Fibroblast of lung (primary cell): ENCODE measurements around the gene FALEC. TPM values are rescaled to one million over a fixed set of nuclear protein-coding genes. Genes with fewer than 3 reads are reported as not detected.

Experiments
- DNase-seq, 2 donors: peaks; one replicate each; pipeline versions ENCODE4 v3.0.0 to v3.0.0-alpha.2; 2010; ENCODE audit warnings: low read depth in 2 of 2
- H2AFZ ChIP-seq: 2 replicates; pipeline ENCODE4 v1.5.1; 2012; ENCODE audit warnings: low read length, control low read depth, inconsistent platforms
- H3K27ac ChIP-seq: 2 replicates; pipeline ENCODE4 v1.5.1; 2011; ENCODE audit warnings: low read length, control low read depth; ENCODE audit not compliant: insufficient read depth
- H3K27me3 ChIP-seq: 2 replicates; pipeline ENCODE4 v1.5.1; 2011; ENCODE audit warnings: mild to moderate bottlenecking, low read length; ENCODE audit not compliant: control insufficient read depth, insufficient read depth
- H3K36me3 ChIP-seq: 2 replicates; pipeline ENCODE4 v1.5.1; 2011; ENCODE audit warnings: low read length; ENCODE audit not compliant: control insufficient read depth, insufficient read depth
- H3K4me1 ChIP-seq: 2 replicates; pipeline ENCODE4 v1.5.1; 2011; ENCODE audit warnings: low read length; ENCODE audit not compliant: control insufficient read depth, insufficient read depth; ENCODE audit errors: extremely low read depth
- H3K4me2 ChIP-seq: 2 replicates; pipeline ENCODE4 v1.5.1; 2011; ENCODE audit warnings: low read length, control low read depth; ENCODE audit not compliant: insufficient read depth; ENCODE audit errors: extremely low read depth
- H3K4me3 ChIP-seq, 4 experiments: fragments of 200-600 bp in 1 of 4; sonication (generic) in 1 of 4; replicated peaks in 1 of 4; 2 replicates each; pipeline ENCODE4 v1.5.1; 2011 to 2016; ENCODE audit warnings: low read length in 4 of 4, low read depth in 3 of 4, mild to moderate bottlenecking in 3 of 4, control low read depth in 2 of 4, inconsistent platforms in 1 of 4, mixed read lengths in 1 of 4; ENCODE audit not compliant: insufficient read depth in 1 of 4; ENCODE audit errors: control extremely low read depth in 1 of 4
- H3K79me2 ChIP-seq: 2 replicates; pipeline ENCODE4 v1.5.1; 2012; ENCODE audit warnings: mild to moderate bottlenecking, low read length, inconsistent platforms; ENCODE audit not compliant: control insufficient read depth, insufficient read depth
- H3K9ac ChIP-seq: 2 replicates; pipeline ENCODE4 v1.5.1; 2011; ENCODE audit warnings: mild to moderate bottlenecking, low read length, control low read depth; ENCODE audit not compliant: insufficient read depth
- H3K9me3 ChIP-seq: 2 replicates; pipeline ENCODE4 v1.5.1; 2012; ENCODE audit warnings: low read depth, low read length; ENCODE audit not compliant: control insufficient read depth, insufficient read depth
- H4K20me1 ChIP-seq: 2 replicates; pipeline ENCODE4 v1.5.1; 2011; ENCODE audit warnings: low read length; ENCODE audit not compliant: control insufficient read depth, insufficient read depth; ENCODE audit errors: extremely low read depth
- CTCF ChIP-seq, 2 donors: IDR thresholded peaks in 1 of 2; conservative IDR thresholded peaks in 1 of 2; 1 replicate in 1 of 2; 2 replicates in 1 of 2; pipeline ENCODE4 v1.5.1; 2011 to 2012; ENCODE audit warnings: low read length in 2 of 2, control low read depth in 1 of 2, inconsistent platforms in 1 of 2, low read depth in 1 of 2, mild to moderate bottlenecking in 1 of 2
- EZH2 ChIP-seq: IDR thresholded peaks from 2 replicates; pipeline ENCODE4 v1.5.1; 2012; ENCODE audit warnings: low read length, control low read depth, mild to moderate bottlenecking; ENCODE audit errors: missing control alignments
- polyA plus RNA-seq, 2 donors: library from polyadenylated mRNA; depleted of rRNA in 1 of 2; stranded (reverse) in 1 of 2; unstranded in 1 of 2; fragments of >200 nt; gene quantifications; 2 replicates each; pipeline ENCODE4 v1.2.1, GENCODE V29; 2011 to 2012; ENCODE audit warnings: missing spikeins in 1 of 2
- total RNA-seq: library from RNA; depleted of rRNA; stranded (reverse); fragments of >200 nt; gene quantifications from 2 replicates; pipeline ENCODE4 v1.2.1, GENCODE V29; 2014

FALEC gene
- total and polyA plus RNA-seq, 2 donors (not counting 1 experiment from before 2014, with no cell fraction given), result 0.83 TPM; not detected in 1

DNA sequence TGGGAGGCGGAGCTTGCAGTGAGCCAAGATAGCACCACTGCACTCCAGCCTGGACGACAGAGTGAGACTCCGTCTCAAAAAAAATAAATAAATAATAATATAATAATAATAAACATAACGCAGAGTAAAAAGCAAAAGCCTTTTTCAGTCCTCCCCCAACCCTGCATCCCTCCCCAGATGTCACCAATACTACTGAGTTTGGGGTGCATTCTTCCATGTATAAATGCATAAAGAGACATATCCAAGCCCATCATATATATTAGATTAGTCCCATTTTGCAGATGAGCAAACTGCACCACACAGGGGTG, 32.7 kb downstream of the FALEC start:
- H3K4me1 ChIP-seq, result peaks cover 14% of the 10 kb centered on the region
- no peak overlapping the region for H2AFZ ChIP-seq
- H3K4me2 ChIP-seq, result peak overlapping the region; percentile 86
- TF ChIP-seq CTCF (conservative IDR thresholded peaks at IDR 0.05 in 1 of 2, IDR thresholded peaks at IDR 0.05 in 1 of 2; ENCODE audit: low read depth in 1 of 2, low read length in 2 of 2) (no peak), EZH2 (no peak)
- peak overlapping the region; percentile 49 to 70 (median 56) for H3K4me3 ChIP-seq
- H3K27me3 ChIP-seq, result no peaks in the 10 kb centered on the region
- no peak overlapping the region for H3K9ac ChIP-seq
- H3K9me3 ChIP-seq, result no peaks in the 10 kb centered on the region
- DNase-seq, result no peak
- H3K27ac ChIP-seq, result peak overlapping the region; percentile 74
- no peaks in the 10 kb centered on the region for H3K36me3 ChIP-seq
- no peaks in the 10 kb centered on the region for H3K79me2 ChIP-seq
- no peaks in the 10 kb centered on the region for H4K20me1 ChIP-seq

DNA sequence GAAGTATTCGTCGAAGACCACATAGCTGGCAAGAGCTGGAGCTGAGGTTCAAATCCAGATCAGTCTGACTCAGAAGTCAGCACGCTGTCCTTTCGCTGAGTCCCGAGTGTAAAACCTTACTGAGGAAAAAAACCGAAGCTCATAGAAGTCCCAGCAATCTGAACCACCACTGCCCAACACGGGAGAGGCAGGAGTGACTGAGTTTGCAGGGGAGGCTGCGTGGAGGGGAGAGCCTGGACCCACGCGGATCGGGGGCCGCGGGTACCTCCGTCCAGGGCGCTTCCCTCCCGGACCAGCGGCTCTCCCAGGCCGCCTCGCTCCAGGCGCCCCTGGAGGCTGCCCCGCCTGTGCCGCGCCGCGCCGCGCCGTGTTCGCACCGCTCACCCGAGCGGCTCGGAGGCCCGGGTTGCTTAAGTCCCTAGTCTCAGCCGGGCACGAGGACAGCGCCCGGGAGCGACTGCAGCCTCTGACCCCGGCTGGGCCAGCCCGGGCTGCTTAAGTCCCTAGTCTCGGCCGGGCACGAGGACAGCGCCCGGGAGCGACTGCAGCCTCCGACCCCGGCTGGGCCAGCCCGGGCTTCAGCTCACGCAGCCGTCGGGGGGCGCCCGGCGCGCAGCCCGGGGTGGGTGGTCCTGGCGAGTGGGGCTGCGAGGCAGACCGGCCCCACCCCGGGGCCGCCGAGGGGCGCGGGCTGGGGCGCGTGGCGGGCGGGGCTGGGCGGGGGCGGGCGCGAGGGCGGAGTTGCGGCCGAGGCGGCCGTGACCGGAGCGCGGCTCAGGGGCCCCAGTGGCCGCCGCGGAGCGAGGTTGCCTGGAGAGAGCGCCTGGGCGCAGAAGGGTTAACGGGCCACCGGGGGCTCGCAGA, 33.3 kb downstream of the FALEC start, which contains the start of gene ADAMTSL4:
Gene ADAMTSL4, plus strand, starts transcription at position 777 of the 864 bp plus-strand sequence. CDS start 2,881 bp downstream, outside the sequence.
- peak; percentile 80 to 87 for DNase-seq
- Histone ChIP-seq H3K4me2 (peak within 1 kb of the TSS; percentile 87), H3K9me3 (no peaks in the 10 kb centered on the region), H4K20me1 (no peaks in the 10 kb centered on the region), H2AFZ (peak within 1 kb of the TSS; percentile 50), H3K36me3 (no peaks in the 10 kb centered on the region), H3K79me2 (no peaks in the 10 kb centered on the region), H3K4me1 (peaks cover 14% of the 10 kb centered on the region), H3K9ac (peak within 1 kb of the TSS; percentile 61), H3K4me3 (peak within 1 kb of the TSS; percentile 49 to 77 (median 60)), H3K27me3 (no peaks in the 10 kb centered on the region), H3K27ac (peak within 1 kb of the TSS; percentile 74)
- no peak for TF ChIP-seq CTCF (conservative IDR thresholded peaks at IDR 0.05 in 1 of 2, IDR thresholded peaks at IDR 0.05 in 1 of 2; ENCODE audit: low read depth in 1 of 2, low read length in 2 of 2)
- TF ChIP-seq EZH2, result no peak

GRCh38 chr1:150549496-150550221, 34.1 kb downstream of the FALEC start:
- H3K9me3 ChIP-seq, result no peaks in the 10 kb centered on the region
- no peak overlapping the region for H2AFZ ChIP-seq
- H3K27me3 ChIP-seq, result no peaks in the 10 kb centered on the region
- H3K4me3 ChIP-seq, result peak overlapping the region; percentile 38 to 77 (median 60)
- peak overlapping the region; percentile 87 for H3K4me2 ChIP-seq
- peaks cover 14% of the 10 kb centered on the region for H3K4me1 ChIP-seq
- no peaks in the 10 kb centered on the region for H4K20me1 ChIP-seq
- peak overlapping the region; percentile 56 for H3K27ac ChIP-seq
- no peak for TF ChIP-seq CTCF (conservative IDR thresholded peaks at IDR 0.05 in 1 of 2, IDR thresholded peaks at IDR 0.05 in 1 of 2; ENCODE audit: low read depth in 1 of 2, low read length in 2 of 2)
- H3K36me3 ChIP-seq, result peaks cover 1% of the 10 kb centered on the region
- H3K9ac ChIP-seq, result peak overlapping the region; percentile 61
- DNase-seq, result no peak
- no peaks in the 10 kb centered on the region for H3K79me2 ChIP-seq
